Activated CD8-positive, alpha-beta memory T cell treated with anti-CD3 and anti-CD28 coated beads, Interleukin-2, amount 50 U/mL, for 1 hour (primary cell): ENCODE data around the gene PARVB.

Experiments used
- DNase-seq: peaks from one replicate; pipeline ENCODE4 v3.0.0-alpha.2; 2020; ENCODE audit errors: extremely low read depth

The PARVB gene

GRCh38 chr22:44199866-44200265 is 175.8 kb downstream of the PARVB start:
- no peak for DNase-seq

- DNase-seq: no peak
These were observed 176.3 kb downstream of the PARVB start for GRCh38 chr22:44200451-44200850.

- DNase-seq: no peak
These were observed 176.9 kb downstream of the PARVB start for GRCh38 chr22:44200855-44201550.

GRCh38 chr22:44201665-44202064 is 177.6 kb downstream of the PARVB start:
- DNase-seq: no peak

GRCh38 chr22:44202261-44202789 is 178.2 kb downstream of the PARVB start:
- DNase-seq: no peak

- no peak for DNase-seq
These were observed 179.1 kb downstream of the PARVB start for GRCh38 chr22:44203203-44203602.

GRCh38 chr22:44204739-44205515 is 180.8 kb downstream of the PARVB start:
- no peak for DNase-seq

- no peak for DNase-seq
These were observed 181.6 kb downstream of the PARVB start for GRCh38 chr22:44205516-44206329.

GRCh38 chr22:44206330-44206645 is 182.2 kb downstream of the PARVB start:
- no peak for DNase-seq

GRCh38 chr22:44206696-44207095 is 182.6 kb downstream of the PARVB start:
- DNase-seq: no peak

GRCh38 chr22:44207173-44207980 is 183.3 kb downstream of the PARVB start:
- no peak for DNase-seq

- DNase-seq: no peak
These were observed 183.8 kb downstream of the PARVB start for GRCh38 chr22:44207981-44208317.

GRCh38 chr22:44209343-44209742 is 185.2 kb downstream of the PARVB start:
- DNase-seq: no peak

- no peak for DNase-seq
These were observed 186.6 kb downstream of the PARVB start for GRCh38 chr22:44210722-44211121.

GRCh38 chr22:44211256-44211945 is 187.3 kb downstream of the PARVB start:
- DNase-seq: no peak

GRCh38 chr22:44211946-44212930 is 188.1 kb downstream of the PARVB start:
- no peak for DNase-seq

- no peak for DNase-seq
These were observed 188.8 kb downstream of the PARVB start for GRCh38 chr22:44212936-44213335.

- no peak for DNase-seq
These were observed 189.5 kb downstream of the PARVB start for GRCh38 chr22:44213489-44214043.

- no peak for DNase-seq
These were observed 190.1 kb downstream of the PARVB start for GRCh38 chr22:44214187-44214586.
